GM19238 (cell line): ENCODE results near the gene KCNQ5.

Source experiments
- DNase-seq: peaks from one replicate; pipeline ENCODE4 v3.0.0; 2011; ENCODE audit warnings: low spot score; ENCODE audit not compliant: insufficient read length

Gene KCNQ5

GRCh38 chr6:72999995-73000394 is 378.1 kb downstream of the KCNQ5 start:
- DNase-seq: no peak

- no peak for DNase-seq
These were observed 378.6 kb downstream of the KCNQ5 start for GRCh38 chr6:73000460-73000859.

GRCh38 chr6:73002588-73002987 is 380.7 kb downstream of the KCNQ5 start:
- DNase-seq: no peak

GRCh38 chr6:73003302-73003701 is 381.4 kb downstream of the KCNQ5 start:
- no peak for DNase-seq

GRCh38 chr6:73004231-73004630 is 382.4 kb downstream of the KCNQ5 start:
- no peak for DNase-seq

GRCh38 chr6:73004861-73005260 is 383.0 kb downstream of the KCNQ5 start:
- DNase-seq: no peak

- DNase-seq: no peak
These were observed 384.3 kb downstream of the KCNQ5 start for GRCh38 chr6:73006146-73006545.

- DNase-seq: no peak
These were observed 390.1 kb downstream of the KCNQ5 start for GRCh38 chr6:73011945-73012344.

GRCh38 chr6:73017476-73017875 is 395.6 kb downstream of the KCNQ5 start:
- no peak for DNase-seq

- no peak for DNase-seq
These were observed 402.7 kb downstream of the KCNQ5 start for GRCh38 chr6:73024598-73024997.

- DNase-seq: no peak
These were observed 405.8 kb downstream of the KCNQ5 start for GRCh38 chr6:73027691-73028090.

GRCh38 chr6:73028124-73028766 is 406.4 kb downstream of the KCNQ5 start:
- no peak for DNase-seq

- no peak for DNase-seq
These were observed 407.1 kb downstream of the KCNQ5 start for GRCh38 chr6:73028893-73029450.

- DNase-seq: no peak
These were observed 408.4 kb downstream of the KCNQ5 start for GRCh38 chr6:73030257-73030656.

- no peak for DNase-seq
These were observed 409.2 kb downstream of the KCNQ5 start for GRCh38 chr6:73030791-73031782.

- DNase-seq: no peak
These were observed 410.7 kb downstream of the KCNQ5 start for GRCh38 chr6:73032586-73032985.

- DNase-seq: no peak
These were observed 414.8 kb downstream of the KCNQ5 start for GRCh38 chr6:73036689-73037088.

GRCh38 chr6:73041051-73041450 is 419.2 kb downstream of the KCNQ5 start:
- DNase-seq: no peak

GRCh38 chr6:73042892-73043291 is 421.0 kb downstream of the KCNQ5 start:
- no peak for DNase-seq

GRCh38 chr6:73043446-73043845 is 421.6 kb downstream of the KCNQ5 start:
- DNase-seq: no peak

- DNase-seq: no peak
These were observed 423.7 kb downstream of the KCNQ5 start for GRCh38 chr6:73045609-73046008.

- no peak for DNase-seq
These were observed 425.9 kb downstream of the KCNQ5 start for GRCh38 chr6:73047801-73048200.
